ENCODE measurements around the gene TIPRL. TPM values are rescaled to one million over a fixed set of nuclear protein-coding genes. Genes with fewer than 3 reads are reported as not detected.

TIPRL gene
- total and polyA plus RNA-seq, 9 of the 15 experiments (the other 6 are each of a cell fraction or from before 2014, with no cell fraction given), result 41.4 to 90.2 (median 69.9) TPM

DNA sequence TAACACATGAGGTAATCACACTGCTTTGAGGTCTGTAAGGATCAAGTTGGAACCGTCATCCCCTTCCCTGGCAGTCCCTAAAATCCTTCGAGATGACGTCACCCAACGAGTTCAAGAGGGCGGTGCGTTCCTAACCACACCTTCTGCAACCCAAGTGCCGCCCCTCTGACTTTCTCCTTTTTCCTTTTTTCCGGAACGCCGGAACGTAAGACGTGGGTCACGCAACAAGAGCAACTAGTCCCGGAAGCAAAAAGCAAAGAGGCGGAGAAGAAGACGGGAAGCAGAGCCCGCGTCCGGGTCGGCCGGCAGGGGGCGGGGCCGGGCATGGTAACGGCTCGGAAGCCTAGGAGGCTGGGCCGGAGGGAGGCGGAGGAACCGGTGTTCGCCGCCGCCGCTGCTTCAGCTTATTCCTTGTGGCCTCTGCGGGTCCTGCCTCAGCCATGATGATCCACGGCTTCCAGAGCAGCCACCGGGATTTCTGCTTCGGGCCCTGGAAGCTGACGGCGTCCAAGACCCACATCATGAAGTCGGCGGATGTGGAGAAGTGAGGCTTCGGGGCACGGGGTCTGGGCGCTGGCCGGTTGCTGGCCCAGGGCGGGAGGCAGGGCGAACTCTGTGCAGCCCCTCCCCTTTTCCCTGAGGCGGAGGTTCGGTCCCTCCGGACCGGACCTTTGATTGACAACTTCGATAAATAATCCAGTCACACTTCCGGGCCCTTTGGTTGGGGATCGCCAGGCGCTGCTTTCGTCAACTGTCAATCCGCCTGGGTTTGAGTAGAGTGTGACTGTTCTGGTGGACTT is at the start of gene TIPRL (continued):
- TF ChIP-seq, protein P1, sequence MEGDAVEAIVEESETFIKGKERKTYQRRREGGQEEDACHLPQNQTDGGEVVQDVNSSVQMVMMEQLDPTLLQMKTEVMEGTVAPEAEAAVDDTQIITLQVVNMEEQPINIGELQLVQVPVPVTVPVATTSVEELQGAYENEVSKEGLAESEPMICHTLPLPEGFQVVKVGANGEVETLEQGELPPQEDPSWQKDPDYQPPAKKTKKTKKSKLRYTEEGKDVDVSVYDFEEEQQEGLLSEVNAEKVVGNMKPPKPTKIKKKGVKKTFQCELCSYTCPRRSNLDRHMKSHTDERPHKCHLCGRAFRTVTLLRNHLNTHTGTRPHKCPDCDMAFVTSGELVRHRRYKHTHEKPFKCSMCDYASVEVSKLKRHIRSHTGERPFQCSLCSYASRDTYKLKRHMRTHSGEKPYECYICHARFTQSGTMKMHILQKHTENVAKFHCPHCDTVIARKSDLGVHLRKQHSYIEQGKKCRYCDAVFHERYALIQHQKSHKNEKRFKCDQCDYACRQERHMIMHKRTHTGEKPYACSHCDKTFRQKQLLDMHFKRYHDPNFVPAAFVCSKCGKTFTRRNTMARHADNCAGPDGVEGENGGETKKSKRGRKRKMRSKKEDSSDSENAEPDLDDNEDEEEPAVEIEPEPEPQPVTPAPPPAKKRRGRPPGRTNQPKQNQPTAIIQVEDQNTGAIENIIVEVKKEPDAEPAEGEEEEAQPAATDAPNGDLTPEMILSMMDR (IDR thresholded peaks at IDR 0.05 in 2 of 3, conservative IDR thresholded peaks at IDR 0.05 in 1 of 3; ENCODE audit: insufficient read depth in 2 of 3, low read depth in 1 of 3, low read length in 3 of 3), result peak; percentile 74 to 87 (median 82)
- TF ChIP-seq ZC3H4 (CRISPR knock-in tag; IDR thresholded peaks at IDR 0.05; ENCODE audit: borderline replicate concordance) (no peak), CTBP1 (IDR thresholded peaks at IDR 0.05; ENCODE audit: borderline replicate concordance) (peak; percentile 85; the same call in 1 of the 2 replicates), DACH1 (IDR thresholded peaks at IDR 0.05; ENCODE audit: partially characterized antibody) (no peak), BRD9 (IDR thresholded peaks at IDR 0.05; ENCODE audit: low read depth, partially characterized antibody) (no peak), E2F3 (CRISPR knock-in tag; IDR thresholded peaks at IDR 0.05) (no peak), MIER1 (IDR thresholded peaks at IDR 0.05; ENCODE audit: low read depth) (no peak), SRF (CRISPR knock-in tag; IDR thresholded peaks at IDR 0.05) (peak in 1 of 2 experiments; percentile 52; a peak in 2 of 4 replicates), MLLT1 (IDR thresholded peaks at IDR 0.05) (no peak), TFAM (CRISPR knock-in tag; conservative IDR thresholded peaks at IDR 0.05) (no peak), TAF15 (IDR thresholded peaks at IDR 0.05; ENCODE audit: low read depth, low read length) (no peak), ILF3 (IDR thresholded peaks at IDR 0.05; ENCODE audit: borderline replicate concordance) (no peak; the same call in 1 of the 2 replicates), E2F5 (CRISPR knock-in tag; IDR thresholded peaks at IDR 0.05) (0 out of 2 replicates have a peak, but pooled peaks have one; percentile 66)
- TF ChIP-seq, protein P2, sequence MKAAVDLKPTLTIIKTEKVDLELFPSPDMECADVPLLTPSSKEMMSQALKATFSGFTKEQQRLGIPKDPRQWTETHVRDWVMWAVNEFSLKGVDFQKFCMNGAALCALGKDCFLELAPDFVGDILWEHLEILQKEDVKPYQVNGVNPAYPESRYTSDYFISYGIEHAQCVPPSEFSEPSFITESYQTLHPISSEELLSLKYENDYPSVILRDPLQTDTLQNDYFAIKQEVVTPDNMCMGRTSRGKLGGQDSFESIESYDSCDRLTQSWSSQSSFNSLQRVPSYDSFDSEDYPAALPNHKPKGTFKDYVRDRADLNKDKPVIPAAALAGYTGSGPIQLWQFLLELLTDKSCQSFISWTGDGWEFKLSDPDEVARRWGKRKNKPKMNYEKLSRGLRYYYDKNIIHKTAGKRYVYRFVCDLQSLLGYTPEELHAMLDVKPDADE (conservative IDR thresholded peaks at IDR 0.05; ENCODE audit: control insufficient read depth, low read depth, low read length), result peak; percentile 80
- TF ChIP-seq, protein P3, sequence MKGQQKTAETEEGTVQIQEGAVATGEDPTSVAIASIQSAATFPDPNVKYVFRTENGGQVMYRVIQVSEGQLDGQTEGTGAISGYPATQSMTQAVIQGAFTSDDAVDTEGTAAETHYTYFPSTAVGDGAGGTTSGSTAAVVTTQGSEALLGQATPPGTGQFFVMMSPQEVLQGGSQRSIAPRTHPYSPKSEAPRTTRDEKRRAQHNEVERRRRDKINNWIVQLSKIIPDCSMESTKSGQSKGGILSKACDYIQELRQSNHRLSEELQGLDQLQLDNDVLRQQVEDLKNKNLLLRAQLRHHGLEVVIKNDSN (CRISPR knock-in tag; IDR thresholded peaks at IDR 0.05), result peak; percentile 58; the same call in 1 of the 2 replicates
- TF ChIP-seq, protein P4, sequence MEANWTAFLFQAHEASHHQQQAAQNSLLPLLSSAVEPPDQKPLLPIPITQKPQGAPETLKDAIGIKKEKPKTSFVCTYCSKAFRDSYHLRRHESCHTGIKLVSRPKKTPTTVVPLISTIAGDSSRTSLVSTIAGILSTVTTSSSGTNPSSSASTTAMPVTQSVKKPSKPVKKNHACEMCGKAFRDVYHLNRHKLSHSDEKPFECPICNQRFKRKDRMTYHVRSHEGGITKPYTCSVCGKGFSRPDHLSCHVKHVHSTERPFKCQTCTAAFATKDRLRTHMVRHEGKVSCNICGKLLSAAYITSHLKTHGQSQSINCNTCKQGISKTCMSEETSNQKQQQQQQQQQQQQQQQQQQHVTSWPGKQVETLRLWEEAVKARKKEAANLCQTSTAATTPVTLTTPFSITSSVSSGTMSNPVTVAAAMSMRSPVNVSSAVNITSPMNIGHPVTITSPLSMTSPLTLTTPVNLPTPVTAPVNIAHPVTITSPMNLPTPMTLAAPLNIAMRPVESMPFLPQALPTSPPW (CRISPR knock-in tag; IDR thresholded peaks at IDR 0.05), result peak; percentile 85
- TF ChIP-seq, protein P5, sequence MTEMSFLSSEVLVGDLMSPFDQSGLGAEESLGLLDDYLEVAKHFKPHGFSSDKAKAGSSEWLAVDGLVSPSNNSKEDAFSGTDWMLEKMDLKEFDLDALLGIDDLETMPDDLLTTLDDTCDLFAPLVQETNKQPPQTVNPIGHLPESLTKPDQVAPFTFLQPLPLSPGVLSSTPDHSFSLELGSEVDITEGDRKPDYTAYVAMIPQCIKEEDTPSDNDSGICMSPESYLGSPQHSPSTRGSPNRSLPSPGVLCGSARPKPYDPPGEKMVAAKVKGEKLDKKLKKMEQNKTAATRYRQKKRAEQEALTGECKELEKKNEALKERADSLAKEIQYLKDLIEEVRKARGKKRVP (CRISPR knock-in tag; IDR thresholded peaks at IDR 0.05), result 0 out of 2 replicates have a peak, but pooled peaks have one; percentile 18
